GM18868 (cell line): ENCODE data around the gene SALL1.

ENCODE experiments used
- ATAC-seq: cut with Tn5 transposase; IDR thresholded peaks from one replicate; pipeline ENCODE4 v1.9.1; 2021; ENCODE audit warnings: mild to moderate bottlenecking, moderate library complexity; ENCODE audit not compliant: unreplicated experiment

SALL1 gene

DNA sequence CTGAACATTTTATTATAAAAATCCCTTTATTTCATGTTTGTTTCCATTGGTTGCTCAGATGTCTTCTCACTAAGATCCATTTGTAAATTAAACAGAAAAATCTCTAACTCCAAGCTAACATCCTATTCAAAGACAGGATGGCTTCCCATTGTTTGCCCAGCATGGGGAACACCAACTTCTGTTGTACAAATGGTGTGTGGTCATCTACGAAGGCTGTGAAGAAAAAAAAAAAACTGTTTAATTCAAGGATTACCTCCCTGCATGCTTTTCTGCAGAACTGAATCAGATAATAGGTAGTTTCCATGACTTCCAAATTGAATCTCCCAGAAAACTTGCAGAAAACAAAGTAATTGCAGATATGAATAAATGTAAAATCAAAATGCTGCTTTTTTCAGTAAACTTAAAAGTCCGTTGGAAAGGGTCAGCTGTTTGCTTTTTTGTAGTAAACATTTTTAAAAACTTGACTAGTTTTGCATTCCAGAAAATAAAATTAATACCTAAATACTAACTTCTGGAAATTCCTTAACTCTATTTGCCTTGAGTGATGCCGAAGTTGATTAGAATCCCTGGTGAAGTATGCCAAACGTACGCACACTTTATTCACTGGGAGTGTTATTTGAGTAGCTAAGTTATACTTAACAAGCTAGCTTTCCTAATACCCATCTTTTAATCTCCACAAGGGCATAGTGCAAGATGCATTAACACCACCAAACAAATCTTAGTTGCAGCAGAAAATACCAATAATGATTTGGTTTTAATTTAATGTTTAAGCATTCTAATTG is 7.7 kb downstream of the SALL1 start:
- ATAC-seq: no peak

DNA sequence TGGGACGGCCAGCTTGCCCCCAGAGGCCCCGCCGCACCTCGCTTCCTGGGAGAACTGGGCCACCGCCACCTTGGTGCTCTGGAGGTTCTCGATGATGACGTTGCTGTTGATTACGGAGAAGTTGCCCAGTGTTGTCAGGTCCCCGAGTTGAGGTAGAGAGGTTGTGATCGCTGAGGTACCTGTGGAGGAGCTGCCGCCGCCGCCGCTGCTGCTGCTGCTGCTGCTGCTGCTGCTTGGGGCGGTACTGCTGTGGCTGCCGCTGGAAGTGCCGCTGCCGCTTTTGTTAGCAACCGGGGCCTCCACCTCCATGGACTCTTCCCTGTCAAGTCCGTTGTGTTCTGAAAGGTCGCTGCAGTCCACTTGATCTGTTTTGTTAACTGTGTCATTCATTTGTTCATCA is 9.5 kb downstream of the SALL1 start:
- no peak for ATAC-seq

DNA sequence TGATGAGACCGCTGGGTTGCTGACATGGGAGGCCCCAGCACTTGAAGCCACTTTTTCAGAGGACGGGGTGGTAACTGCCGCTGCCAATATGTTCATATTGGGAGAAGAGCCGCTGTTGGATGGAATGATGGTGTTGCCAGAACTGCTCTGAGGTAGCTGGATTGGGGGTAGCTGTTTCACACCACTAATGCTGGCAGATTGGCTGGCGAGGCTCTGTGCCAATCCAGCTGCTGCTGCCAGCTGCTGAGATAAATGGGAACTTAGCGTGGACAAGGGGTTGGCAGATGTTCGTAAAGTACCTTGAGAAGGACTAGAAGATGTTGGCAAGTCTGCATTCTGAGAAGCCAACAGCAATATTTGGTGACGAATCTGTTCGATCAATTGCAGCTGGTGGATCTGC is 10.0 kb downstream of the SALL1 start:
- no peak for ATAC-seq

DNA sequence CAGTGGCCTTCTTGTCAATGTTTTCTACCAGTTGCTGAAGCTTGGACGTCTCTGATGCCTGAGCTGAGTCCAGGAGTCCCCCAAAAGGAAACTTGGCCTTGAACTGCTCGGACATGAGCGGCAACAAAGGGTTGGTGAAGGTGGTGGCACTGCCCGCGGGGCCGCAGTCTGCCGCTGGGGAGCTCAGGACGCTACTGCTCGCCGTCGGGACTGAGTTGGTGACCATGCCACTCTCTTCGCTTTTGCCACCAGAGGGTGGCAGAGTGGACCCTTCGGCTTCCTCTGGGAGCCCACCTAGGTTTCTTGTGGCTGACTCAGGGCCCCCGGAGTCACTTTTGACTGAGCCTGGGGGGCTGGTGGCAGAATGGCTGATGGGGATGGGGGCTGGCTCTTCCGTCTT is 11.0 kb downstream of the SALL1 start:
- no peak for ATAC-seq

DNA sequence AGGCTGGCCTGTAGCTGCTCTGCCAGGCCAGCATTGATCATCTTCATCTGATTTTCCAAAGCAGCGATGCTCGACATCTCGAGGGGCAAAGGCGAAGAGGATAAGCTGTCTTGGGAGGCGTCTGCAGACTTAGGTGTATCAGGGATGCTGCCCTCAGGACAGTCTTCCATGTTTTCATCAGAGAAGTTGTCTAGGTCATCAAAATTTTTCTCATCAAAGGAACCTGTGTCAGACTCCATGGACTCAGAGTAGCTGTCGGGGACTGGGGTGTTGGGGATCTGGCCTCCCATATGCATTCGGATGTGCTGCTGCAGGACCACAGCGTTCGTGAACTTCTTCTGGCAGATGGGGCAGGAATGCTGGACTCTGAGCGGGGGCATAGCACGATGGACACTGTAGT is 11.5 kb downstream of the SALL1 start:
- ATAC-seq: no peak

DNA sequence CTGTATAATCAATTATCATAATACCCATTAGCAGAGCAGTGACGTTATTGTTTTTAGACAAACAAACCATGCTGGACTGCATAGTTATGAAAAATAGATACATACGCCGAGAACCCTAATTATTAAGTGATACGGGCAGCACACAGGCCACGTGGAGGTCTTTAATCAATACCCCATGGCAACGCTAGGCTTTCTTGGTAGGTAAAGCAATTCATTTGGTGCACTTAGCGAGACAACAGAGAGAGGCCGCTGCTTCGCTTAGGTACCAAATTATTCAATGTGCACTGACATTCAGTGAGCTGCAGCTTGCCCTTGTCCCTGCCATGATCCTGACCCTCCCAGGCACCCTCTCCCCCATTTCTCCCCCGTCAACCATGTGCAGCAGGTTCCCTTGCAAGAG is 12.9 kb downstream of the SALL1 start:
- ATAC-seq: no peak

DNA sequence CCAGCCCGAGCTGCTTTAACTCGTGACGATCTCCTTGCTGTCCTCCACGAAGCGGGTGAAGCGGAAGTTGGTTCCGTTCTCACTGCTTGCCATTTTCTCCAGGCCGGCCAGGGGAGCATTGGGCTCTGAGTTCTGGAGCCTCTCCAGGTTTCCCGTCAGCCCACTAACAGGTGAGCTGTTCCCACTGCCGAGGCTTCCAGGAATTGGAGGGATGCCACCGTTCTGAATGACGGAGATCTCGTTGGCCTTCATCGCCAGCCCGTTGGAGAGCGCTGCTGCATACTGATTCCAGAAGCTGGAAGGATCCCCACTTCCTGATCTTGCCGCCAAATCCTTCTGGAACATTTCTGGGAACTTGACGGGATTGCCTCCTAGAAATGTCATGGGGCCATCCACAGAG is 14.0 kb downstream of the SALL1 start:
- ATAC-seq: no peak

DNA sequence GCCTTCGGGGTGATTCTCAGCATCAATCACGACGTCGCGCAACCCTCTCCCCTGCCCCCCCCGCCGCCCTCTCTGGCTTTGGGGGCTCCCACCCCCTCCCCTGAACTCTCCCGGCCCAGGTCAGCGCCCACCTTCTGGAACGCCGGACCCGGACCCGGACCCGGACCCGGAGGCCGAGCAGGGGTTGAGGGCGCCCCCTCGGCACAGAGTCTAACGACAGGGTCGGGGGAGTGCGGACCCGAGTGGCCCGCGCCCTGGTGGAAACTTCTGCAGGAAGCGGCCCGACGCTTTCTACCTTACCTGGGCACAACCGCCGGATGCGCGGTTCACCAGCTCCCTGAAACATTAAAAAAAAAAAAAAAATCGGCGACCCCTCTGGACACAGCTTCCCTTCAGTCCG is 16.2 kb downstream of the SALL1 start:
- no peak for ATAC-seq

DNA sequence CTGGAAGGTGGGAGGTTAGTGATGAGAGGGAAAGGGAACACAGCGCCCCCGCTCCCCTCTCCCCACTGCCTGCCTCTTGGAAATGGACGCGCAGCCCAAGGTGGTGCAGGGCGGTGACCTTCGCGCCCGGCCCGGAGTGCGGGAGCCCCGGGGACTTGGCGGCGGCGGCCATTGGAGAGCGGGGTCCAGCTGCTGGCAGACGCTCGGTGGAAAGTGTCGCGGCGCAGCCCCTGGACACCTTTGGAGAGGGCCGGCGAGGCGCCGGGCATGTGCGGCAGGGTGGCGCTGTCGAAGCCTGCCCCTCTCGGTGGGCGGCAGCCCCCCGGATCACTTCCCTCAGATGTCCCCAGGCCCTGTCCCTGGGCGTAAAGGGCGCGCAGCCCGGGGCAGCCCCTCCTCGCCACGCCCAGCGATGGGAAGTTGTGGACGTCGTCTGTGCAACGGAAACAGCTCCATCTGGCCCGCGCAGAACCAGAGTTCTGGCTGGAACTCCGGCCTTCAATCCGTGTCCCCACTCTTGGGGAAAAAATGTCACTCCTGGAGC is 16.7 kb downstream of the SALL1 start:
- ATAC-seq: no peak

DNA sequence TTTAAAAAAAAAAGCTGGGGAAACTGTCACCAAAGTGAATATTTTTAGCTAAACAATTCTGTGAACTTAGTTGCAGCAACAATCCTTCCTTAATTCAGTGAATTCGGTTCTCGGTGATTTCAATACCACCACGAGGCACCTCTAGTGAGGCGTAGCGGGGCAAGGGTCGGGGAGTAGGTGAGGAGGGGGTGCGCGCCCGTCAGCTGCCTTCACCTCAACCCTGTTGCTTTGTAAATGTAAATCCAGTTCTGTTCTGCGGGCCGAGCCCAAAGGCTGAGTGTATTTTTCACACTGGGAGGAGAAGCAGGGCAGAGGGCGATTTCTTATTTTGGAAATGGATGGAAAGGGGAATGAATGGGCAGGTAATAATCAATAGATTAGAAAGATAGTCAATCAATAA is 17.4 kb downstream of the SALL1 start:
- ATAC-seq: no peak

DNA sequence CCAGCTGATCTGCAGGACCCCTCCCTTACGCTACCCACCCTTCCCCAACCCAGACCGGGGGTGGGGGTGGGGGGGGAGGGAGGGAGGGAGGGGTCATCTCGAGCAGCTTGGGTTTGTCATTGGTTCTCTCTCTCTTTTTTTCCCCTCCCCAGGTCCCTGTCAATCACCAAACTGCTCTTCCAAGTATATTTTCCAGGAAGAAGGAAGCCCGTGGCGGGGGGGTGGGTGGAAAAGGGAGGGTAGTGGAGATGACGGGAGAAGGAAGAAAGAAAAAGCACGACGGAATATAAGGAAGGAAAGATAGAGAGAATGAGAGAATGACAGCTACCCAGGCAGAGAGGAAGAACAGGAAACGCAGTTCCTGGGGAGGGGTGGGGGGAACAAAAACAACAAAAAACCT is 17.9 kb downstream of the SALL1 start:
- ATAC-seq: no peak

DNA sequence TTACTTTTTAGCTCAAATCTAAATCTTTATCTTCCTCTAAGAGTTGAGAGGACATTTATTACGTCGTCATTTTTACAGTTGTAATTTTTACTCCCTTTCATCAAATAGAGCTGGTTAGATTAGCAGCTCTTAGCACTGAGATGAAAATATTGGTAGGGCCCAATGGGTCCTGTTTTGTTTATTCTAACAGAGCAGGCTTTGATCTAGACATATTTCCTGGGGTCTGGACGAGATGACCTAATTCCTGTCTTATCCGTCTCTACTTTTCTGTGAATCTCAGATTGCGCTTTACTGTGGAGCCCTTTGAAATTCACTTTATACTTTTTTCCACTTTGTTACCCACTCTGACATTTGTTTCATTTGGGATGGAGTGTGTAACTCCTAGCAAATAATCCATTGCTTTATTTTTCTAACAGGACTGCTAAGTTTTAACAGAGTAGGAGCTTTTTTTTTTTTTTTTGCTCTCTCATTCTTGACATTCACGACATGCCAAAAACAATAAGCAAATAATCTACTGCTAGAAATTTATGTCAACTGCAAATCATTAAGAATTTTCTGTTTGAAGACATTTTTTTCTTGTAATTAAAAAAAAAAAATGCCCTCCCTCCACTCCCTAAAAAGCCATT is 18.5 kb downstream of the SALL1 start:
- no peak for ATAC-seq

DNA sequence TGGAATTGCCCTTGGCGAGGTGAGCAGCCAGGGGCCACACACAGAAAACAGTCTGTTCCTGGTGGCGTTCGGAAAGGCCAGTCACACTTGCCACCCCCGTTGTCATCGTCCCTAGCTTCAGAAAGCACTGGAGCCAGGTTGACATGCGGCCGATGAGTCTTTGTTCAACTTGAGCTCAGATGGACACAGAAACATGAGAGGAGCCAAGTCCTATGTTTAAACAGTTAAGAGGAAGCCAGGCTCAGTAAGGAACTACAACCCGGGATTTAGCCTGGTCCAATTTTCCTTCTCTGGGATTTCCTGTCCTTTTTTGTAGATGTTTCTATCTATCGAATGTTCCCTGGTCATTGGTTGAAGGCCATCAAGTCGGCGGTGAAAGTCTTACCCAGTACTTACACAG is 19.5 kb downstream of the SALL1 start:
- no peak for ATAC-seq

DNA sequence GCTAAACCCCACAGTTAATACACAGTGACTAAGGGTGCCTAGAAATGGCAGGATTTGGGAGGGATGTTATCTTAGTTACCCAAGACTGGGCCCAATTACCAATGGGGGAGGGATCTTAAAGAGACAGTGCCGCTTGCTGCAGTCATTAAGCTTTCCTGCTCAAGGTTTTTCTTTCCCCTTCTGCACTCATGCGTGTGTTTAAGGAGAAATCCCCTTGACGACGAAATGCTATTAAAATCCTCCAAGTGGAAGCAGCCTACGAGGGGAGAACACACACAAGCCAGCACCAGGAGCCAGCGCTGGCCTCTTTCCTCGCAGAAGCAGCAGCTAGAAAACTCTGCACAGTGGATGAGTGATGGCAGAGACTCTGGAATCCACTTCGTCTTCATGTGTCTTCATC is 22.0 kb downstream of the SALL1 start:
- no peak for ATAC-seq

DNA sequence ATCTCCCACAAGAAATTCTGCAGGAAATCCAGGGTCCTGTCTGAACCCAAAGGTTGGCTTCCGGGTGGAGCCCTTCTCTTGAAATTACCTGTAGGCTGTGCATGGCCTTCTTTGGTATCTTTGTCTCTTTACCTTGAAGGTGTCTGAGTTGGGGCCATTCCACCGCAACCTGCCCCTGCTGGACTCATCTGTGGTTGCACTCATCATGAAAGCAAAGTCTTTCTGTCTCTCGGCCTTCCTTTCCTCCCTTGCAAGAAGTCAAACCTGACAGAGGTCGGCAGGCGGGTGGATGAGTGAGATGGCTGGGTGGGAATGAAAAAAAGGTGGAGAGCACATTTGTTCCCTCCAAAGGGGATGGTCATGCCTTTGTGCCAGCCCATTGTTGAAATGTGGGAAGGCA is 25.1 kb downstream of the SALL1 start:
- no peak for ATAC-seq

DNA sequence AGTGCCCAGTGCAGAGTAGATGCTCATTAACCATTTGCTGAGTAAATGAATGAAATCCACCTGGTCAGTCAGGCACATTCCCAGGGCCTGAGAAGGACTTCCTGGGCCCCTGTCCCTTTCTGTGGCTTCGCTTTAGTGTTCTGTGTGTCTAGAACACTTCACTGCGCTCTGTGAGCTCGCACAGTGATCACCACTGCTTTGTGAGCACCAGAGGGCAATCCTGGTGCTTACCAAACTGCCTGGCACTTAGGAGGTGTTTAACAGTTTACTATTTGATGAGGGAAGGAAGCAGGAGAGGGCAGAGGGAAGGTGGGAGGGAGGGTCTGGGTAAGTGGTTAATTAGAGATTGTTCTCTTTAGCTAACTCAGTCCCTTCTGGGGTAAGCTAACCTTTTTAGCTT is 26.2 kb downstream of the SALL1 start:
- no peak for ATAC-seq

DNA sequence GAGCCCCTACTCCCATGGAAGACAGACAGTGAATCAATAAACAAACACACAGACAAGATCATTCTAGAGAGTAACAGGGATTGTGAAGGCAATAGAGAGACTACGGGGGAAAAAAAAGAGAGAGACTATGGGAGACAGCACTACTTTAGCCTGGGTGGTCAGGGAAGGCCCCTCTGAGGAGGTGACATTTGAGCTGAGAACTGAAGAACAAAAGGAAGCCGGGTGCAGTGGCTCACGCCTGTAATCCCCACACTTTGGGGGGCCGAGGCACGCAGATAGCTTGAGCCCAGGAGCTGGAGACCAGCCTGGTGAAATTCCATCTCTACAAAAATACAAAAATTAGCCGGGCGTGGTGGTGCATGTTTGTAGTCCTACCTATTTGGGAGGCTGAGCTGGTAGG is 29.2 kb downstream of the SALL1 start:
- ATAC-seq: no peak

DNA sequence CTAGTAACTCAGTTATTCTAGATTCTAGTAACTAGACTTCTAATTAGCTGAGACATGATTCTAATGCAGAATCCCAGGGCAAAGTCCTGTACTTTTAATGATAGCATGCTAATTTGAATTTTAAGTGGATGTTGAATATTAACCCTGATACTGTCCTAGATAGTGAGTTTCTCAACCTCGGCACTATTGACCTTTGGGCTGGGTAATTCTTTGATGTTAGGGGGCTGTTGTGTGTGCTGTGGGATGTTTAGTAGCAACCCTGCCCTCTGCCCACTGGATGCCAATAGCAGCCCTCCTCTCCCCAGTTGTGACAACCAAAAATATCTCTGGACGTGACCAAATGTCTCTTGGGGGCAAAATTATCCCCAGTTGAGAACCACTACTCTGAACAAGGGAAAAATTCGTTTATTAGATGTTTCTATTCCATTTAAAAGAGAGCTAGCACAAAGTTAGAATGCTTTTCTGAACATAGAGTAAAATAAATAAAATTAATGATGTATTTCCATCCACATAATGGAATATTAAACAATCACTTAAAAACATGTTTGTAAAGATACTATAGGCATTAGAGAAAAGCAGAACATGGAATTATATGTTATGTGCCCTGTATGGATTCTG is 30.2 kb downstream of the SALL1 start:
- no peak for ATAC-seq

DNA sequence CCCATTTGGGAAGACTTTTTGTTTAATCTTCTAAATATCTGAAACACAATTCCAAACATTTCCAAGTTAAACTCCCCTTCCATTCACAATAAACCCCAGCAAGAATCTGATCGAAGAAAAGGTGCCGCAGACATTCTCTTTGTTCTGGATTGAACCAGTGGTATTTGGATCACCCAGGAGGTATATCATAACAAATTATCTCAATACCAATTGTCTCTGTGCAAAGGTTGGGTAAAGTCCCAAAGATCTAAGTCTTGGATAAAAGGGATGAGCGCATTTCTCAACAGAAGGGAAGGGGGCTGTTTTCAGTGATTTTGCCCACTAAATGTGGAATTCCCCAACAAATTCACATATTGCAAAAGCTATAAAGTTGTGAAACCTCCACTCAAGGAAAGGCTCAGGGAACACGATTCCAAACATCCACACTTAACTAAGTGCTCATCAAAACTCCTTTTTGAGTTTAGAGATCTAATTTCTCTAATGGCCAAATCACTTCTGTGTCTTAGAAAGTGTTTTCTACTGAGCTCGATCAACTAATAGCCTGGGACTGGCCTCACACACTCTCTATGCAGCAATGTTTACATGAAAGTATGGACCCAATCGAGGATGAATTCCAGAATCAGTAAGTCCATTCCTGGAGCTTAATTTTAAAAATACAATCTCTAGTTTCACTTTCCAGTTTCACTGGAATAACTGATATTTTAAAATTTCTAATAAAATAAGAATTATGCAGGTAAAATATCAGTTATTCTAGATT is 30.9 kb downstream of the SALL1 start:
- no peak for ATAC-seq

DNA sequence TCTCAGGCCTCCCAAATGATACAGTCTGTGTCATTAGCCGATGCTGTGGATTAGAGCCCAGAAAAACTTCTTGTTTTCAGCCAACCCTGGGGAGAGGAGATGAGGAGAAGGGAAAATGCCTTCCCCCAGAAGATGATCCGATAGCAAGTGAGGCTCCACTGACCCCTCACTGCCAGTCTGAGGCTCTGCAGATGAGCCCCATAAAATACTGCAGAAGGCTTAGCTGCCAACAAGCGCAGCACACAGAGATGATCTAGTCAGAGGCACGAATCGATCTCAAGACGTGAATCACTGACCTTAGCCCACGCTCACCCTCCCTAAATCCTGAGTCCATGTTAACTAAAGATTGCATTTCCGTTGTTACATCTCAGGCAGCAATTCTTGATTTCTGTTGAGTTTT is 31.5 kb downstream of the SALL1 start:
- no peak for ATAC-seq

DNA sequence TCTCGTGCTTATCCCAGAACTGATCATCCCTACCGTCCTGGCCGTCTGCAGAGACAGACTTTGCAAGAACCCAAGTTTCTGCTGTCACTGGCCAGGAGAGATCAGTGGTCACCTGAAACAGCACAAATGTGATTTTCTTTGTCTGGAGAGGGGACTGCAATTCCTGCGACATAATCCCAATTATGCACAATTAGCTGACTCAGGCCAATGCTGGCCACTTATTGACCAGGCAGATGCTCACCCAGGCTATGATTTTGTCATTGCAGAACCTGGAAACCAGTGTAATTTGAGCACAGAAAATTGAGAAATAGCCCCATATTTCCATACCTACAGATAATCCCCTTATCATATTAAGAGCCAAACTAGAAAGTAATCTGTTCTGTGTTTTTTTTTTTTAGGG is 34.7 kb downstream of the SALL1 start:
- no peak for ATAC-seq
